Osteoblast (primary cell): Measurements from ENCODE around the gene VWA5A. TPM values are rescaled to one million over a fixed set of nuclear protein-coding genes. Genes with fewer than 3 reads are reported as not detected.
"Not testable (repeated sequence)": the region's sequence is repeated elsewhere in the genome, so short reads cannot be mapped to it uniquely, and the experiment has no call there.

Experiments used
- DNase-seq: peaks from one replicate; pipeline ENCODE4 v3.0.0; 2011; ENCODE audit warnings: low spot score, mixed read lengths; ENCODE audit not compliant: insufficient read length; ENCODE audit errors: missing footprints
- H2AFZ ChIP-seq: 2 replicates; pipeline ENCODE4 v1.6.0; 2011; ENCODE audit warnings: mild to moderate bottlenecking, low read length
- H3K27ac ChIP-seq: 2 replicates; pipeline ENCODE4 v1.5.1; 2011; ENCODE audit warnings: mild to moderate bottlenecking, low read depth, low read length, moderate library complexity
- H3K27me3 ChIP-seq: 2 replicates; pipeline ENCODE4 v1.6.0; 2012; ENCODE audit warnings: mild to moderate bottlenecking, control low read depth, inconsistent platforms, low read length, moderate library complexity; ENCODE audit not compliant: insufficient read depth
- H3K36me3 ChIP-seq: 2 replicates; pipeline ENCODE4 v1.5.1; 2011; ENCODE audit warnings: mild to moderate bottlenecking, low read length, control low read depth, moderate library complexity; ENCODE audit not compliant: insufficient read depth
- H3K4me1 ChIP-seq: 2 replicates; pipeline ENCODE4 v1.5.1; 2011; ENCODE audit warnings: mild to moderate bottlenecking, low read length, control low read depth, moderate library complexity; ENCODE audit not compliant: insufficient read depth
- H3K4me2 ChIP-seq: 2 replicates; pipeline ENCODE4 v1.6.0; 2011; ENCODE audit warnings: mild to moderate bottlenecking, low read length; ENCODE audit not compliant: insufficient read depth
- H3K4me3 ChIP-seq: fragments of 200-600 bp; sonication (generic); 3 replicates; pipeline ENCODE4 v1.5.1; 2012; ENCODE audit warnings: mild to moderate bottlenecking, low read length, inconsistent platforms; ENCODE audit not compliant: insufficient read depth
- H3K79me2 ChIP-seq: 2 replicates; pipeline ENCODE4 v1.6.0; 2012; ENCODE audit warnings: mild to moderate bottlenecking, low read length, control low read depth, inconsistent platforms; ENCODE audit not compliant: insufficient read depth
- H3K9me3 ChIP-seq: 2 replicates; pipeline ENCODE4 v1.5.1; 2011; ENCODE audit warnings: low read depth, low read length, control low read depth
- H4K20me1 ChIP-seq: 2 replicates; pipeline ENCODE4 v1.6.0; 2012; ENCODE audit warnings: mild to moderate bottlenecking, low read length, control low read depth; ENCODE audit not compliant: insufficient read depth
- total RNA-seq: library from RNA; depleted of rRNA; stranded (reverse); fragments of >200 nt; gene quantifications from 2 replicates; pipeline ENCODE4 v1.2.3, GENCODE V29; 2012
- TF ChIP-seq, protein P1 (sequence below): IDR thresholded peaks from 2 replicates; pipeline ENCODE4 v1.5.1; 2011; ENCODE audit warnings: mild to moderate bottlenecking, low read depth, low read length, moderate library complexity; ENCODE audit errors: extremely low read depth

VWA5A gene
- total RNA-seq, 1 donor: 12.3 TPM

DNA sequence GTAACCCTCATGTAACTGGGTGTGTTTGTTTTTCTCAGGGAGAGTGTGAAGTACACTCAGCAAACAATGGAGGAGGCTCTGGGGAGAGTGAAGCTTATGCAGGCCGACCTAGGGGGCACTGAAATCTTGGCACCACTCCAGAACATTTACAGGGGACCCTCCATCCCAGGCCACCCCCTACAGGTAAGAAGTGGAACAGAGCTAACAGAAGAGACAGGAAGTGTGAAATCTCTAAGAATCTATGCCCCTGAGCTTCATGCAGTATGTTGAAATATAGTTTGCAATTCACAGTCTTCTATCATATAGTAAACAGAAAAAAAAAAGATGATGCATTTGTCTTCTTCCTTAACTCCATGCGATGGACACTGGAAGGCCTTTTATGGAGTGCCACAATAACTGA, 8.4 kb downstream of the VWA5A start:
- H3K79me2 ChIP-seq: no peaks in the 10 kb centered on the region
- H3K36me3 ChIP-seq: peaks cover 10% of the 10 kb centered on the region
- H3K27ac ChIP-seq: no peak overlapping the region
- no peaks in the 10 kb centered on the region for H3K9me3 ChIP-seq
- H4K20me1 ChIP-seq: no peaks in the 10 kb centered on the region
- H3K4me1 ChIP-seq: no peaks in the 10 kb centered on the region
- DNase-seq: no peak
- H3K4me2 ChIP-seq: no peak overlapping the region
- H3K4me3 ChIP-seq: no peak overlapping the region
- TF ChIP-seq, protein P1, sequence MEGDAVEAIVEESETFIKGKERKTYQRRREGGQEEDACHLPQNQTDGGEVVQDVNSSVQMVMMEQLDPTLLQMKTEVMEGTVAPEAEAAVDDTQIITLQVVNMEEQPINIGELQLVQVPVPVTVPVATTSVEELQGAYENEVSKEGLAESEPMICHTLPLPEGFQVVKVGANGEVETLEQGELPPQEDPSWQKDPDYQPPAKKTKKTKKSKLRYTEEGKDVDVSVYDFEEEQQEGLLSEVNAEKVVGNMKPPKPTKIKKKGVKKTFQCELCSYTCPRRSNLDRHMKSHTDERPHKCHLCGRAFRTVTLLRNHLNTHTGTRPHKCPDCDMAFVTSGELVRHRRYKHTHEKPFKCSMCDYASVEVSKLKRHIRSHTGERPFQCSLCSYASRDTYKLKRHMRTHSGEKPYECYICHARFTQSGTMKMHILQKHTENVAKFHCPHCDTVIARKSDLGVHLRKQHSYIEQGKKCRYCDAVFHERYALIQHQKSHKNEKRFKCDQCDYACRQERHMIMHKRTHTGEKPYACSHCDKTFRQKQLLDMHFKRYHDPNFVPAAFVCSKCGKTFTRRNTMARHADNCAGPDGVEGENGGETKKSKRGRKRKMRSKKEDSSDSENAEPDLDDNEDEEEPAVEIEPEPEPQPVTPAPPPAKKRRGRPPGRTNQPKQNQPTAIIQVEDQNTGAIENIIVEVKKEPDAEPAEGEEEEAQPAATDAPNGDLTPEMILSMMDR: no peak
- H3K27me3 ChIP-seq: no peaks in the 10 kb centered on the region
- no peak overlapping the region for H2AFZ ChIP-seq

DNA sequence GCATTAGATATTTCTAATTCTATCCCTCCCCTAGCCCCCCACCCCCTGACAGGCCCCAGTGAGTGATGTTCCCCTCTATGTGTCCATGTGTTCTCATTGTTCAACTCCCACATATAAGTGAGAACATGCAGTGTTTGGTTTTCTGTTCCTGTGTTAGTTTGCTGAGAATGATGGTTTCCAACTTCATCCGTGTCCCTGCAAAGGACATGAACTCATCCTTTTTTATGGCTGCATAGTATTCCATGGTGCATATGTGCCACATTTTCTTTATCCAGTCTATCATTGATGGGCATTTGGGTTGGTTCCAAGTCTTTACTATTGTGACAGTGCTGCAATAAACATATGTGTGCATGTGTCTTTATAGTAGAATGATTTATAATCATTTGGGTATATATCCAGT, 11.9 kb downstream of the VWA5A start:
- peaks cover 10% of the 10 kb centered on the region for H3K36me3 ChIP-seq
- not testable (repeated sequence) for H4K20me1 ChIP-seq, H3K4me2 ChIP-seq, H3K9me3 ChIP-seq, H3K79me2 ChIP-seq, H3K27me3 ChIP-seq, H2AFZ ChIP-seq, H3K27ac ChIP-seq, H3K4me1 ChIP-seq, H3K4me3 ChIP-seq, DNase-seq

DNA sequence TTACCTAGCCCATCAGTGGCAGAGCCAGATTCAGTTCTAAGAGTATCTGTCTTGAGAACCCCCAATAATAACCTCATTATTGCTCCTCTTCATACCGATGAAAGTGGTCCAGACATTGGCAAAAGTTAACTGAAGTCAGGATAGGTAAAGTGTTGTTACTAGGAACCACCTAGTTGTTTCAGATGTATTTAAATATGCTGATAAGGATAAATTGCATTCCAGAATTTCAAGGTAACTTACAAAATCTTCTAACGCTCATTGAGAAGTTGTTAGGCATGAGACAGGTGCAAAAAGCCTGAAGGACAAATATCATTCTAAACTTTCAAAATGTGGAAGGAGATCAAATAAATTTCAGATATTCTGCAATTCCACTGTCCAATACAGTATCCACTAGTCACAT, 27.8 kb downstream of the VWA5A start:
- Histone ChIP-seq H2AFZ (no peak overlapping the region), H3K4me1 (no peaks in the 10 kb centered on the region), H3K27ac (no peak overlapping the region), H3K4me2 (no peak overlapping the region), H3K4me3 (no peak overlapping the region), H3K36me3 (no peaks in the 10 kb centered on the region), H3K79me2 (no peaks in the 10 kb centered on the region), H3K9me3 (no peaks in the 10 kb centered on the region), H3K27me3 (no peaks in the 10 kb centered on the region), H4K20me1 (no peaks in the 10 kb centered on the region)
- DNase-seq: no peak
- TF ChIP-seq, protein P1: no peak

DNA sequence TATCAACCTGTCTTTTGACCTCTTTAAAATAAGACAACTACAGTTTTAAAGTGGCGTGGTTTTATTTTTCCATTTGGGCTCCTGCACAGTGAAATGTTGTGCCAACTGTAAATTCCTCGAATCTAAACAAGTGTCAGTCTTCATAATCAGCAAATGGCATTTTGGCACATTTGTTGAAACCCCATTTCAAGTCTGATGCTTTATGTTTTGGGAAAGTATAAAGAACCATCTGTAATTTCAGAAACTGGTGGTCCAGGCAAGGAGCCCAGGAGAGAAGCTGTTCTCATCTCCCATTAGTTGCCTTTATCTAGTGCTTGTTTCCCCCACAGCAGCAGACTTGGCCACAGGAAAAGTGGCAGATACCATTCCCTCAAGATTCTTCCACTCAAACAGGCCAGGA, 32.7 kb downstream of the VWA5A start:
- H3K4me3 ChIP-seq: no peak overlapping the region
- no peak for DNase-seq
- no peak overlapping the region for H3K27ac ChIP-seq
- no peaks in the 10 kb centered on the region for H3K9me3 ChIP-seq
- H3K79me2 ChIP-seq: no peaks in the 10 kb centered on the region
- no peaks in the 10 kb centered on the region for H3K27me3 ChIP-seq
- no peaks in the 10 kb centered on the region for H3K4me1 ChIP-seq
- H2AFZ ChIP-seq: no peak overlapping the region
- no peaks in the 10 kb centered on the region for H3K36me3 ChIP-seq
- no peak overlapping the region for H3K4me2 ChIP-seq
- TF ChIP-seq, protein P1: no peak
- H4K20me1 ChIP-seq: no peaks in the 10 kb centered on the region
